Measurements from ENCODE around the gene TMEM229A.
"Not testable (repeated sequence)": the region's sequence is repeated elsewhere in the genome, so short reads cannot be mapped to it uniquely, and the experiment has no call there.

Gene TMEM229A

GRCh38 chr7:124033807-124034753 lies 1.2 kb upstream of the TMEM229A start:
- no peak overlapping the region for H3K4me3 ChIP-seq

GRCh38 chr7:124033095-124033806 lies 384 bp upstream of the TMEM229A start:
- Histone ChIP-seq H3K27ac (no peak overlapping the region), H3K4me3 (peak overlapping the region in 4 of 7 experiments; percentile 1 to 39 (median 8))

More at GRCh38 chr7:124033807-124034753, 1.2 kb upstream of the TMEM229A start:
- no peak overlapping the region for H3K27ac ChIP-seq

GRCh38 chr7:124031919-124032318 lies 948 bp downstream of the TMEM229A start:
- Histone ChIP-seq H3K27ac (no peak overlapping the region), H3K4me3 (peak overlapping the region in 4 of 7 experiments; percentile 1 to 39 (median 14))

GRCh38 chr7:124031406-124031805 lies 1.5 kb downstream of the TMEM229A start:
- Histone ChIP-seq H3K27ac (no peak overlapping the region), H3K4me3 (no peak overlapping the region)

- Histone ChIP-seq H3K4me3 (no peak overlapping the region), H3K27ac (no peak overlapping the region)
Observed at GRCh38 chr7:124030964-124031363, 1.9 kb downstream of the TMEM229A start.

- no peak overlapping the region for H3K4me3 ChIP-seq
Observed at GRCh38 chr7:124029396-124030188, 3.3 kb downstream of the TMEM229A start.

GRCh38 chr7:124027236-124027635 lies 5.6 kb downstream of the TMEM229A start:
- no peak overlapping the region for H3K4me3 ChIP-seq
- H3K27ac ChIP-seq, result no peak overlapping the region

More at GRCh38 chr7:124029396-124030188, 3.3 kb downstream of the TMEM229A start:
- H3K27ac ChIP-seq, result no peak overlapping the region

GRCh38 chr7:124024329-124024728 lies 8.5 kb downstream of the TMEM229A start:
- not testable (repeated sequence) for H3K4me3 ChIP-seq, H3K27ac ChIP-seq

GRCh38 chr7:124022551-124022950 lies 10.3 kb downstream of the TMEM229A start:
- Histone ChIP-seq H3K4me3 (no peak overlapping the region), H3K27ac (no peak overlapping the region)

GRCh38 chr7:124020060-124020459 lies 12.8 kb downstream of the TMEM229A start:
- H3K4me3 ChIP-seq, result no peak overlapping the region
- H3K27ac ChIP-seq, result no peak overlapping the region

- Histone ChIP-seq H3K4me3 (no peak overlapping the region), H3K27ac (no peak overlapping the region)
Observed at GRCh38 chr7:124013306-124013705, 19.6 kb downstream of the TMEM229A start.

- Histone ChIP-seq H3K4me3 (no peak overlapping the region), H3K27ac (no peak overlapping the region)
Observed at GRCh38 chr7:124012864-124013263, 20.0 kb downstream of the TMEM229A start.

GRCh38 chr7:124009321-124009720 lies 23.5 kb downstream of the TMEM229A start:
- Histone ChIP-seq H3K4me3 (no peak overlapping the region), H3K27ac (no peak overlapping the region)

GRCh38 chr7:124008296-124008695 lies 24.6 kb downstream of the TMEM229A start:
- not testable (repeated sequence) for H3K4me3 ChIP-seq, H3K27ac ChIP-seq

GRCh38 chr7:123999703-124000102 lies 33.2 kb downstream of the TMEM229A start:
- H3K27ac ChIP-seq, result no peak overlapping the region
- H3K4me3 ChIP-seq, result no peak overlapping the region

GRCh38 chr7:123998921-123999320 lies 33.9 kb downstream of the TMEM229A start:
- H3K4me3 ChIP-seq, result no peak overlapping the region
- no peak overlapping the region for H3K27ac ChIP-seq

- no peak overlapping the region for H3K4me3 ChIP-seq
- no peak overlapping the region for H3K27ac ChIP-seq
Observed at GRCh38 chr7:123996327-123996625, 36.6 kb downstream of the TMEM229A start.

- H3K4me3 ChIP-seq, result no peak overlapping the region
Observed at GRCh38 chr7:123995617-123996326, 37.1 kb downstream of the TMEM229A start.

GRCh38 chr7:123994449-123994848 lies 38.4 kb downstream of the TMEM229A start:
- no peak overlapping the region for H3K4me3 ChIP-seq
- H3K27ac ChIP-seq, result no peak overlapping the region

More at GRCh38 chr7:123995617-123996326, 37.1 kb downstream of the TMEM229A start:
- H3K27ac ChIP-seq, result no peak overlapping the region

All from skin epidermis (tissue), 12 donors.